Spleen (tissue), 7 donors: Measurements from ENCODE around the gene TERT.

Experiments used
- CTCF ChIP-seq, 11 experiments: fragments of 200-600 bp in 7 of 11; fragments of 450-650 bp in 4 of 11; sonication (generic) in 4 of 11; IDR thresholded peaks in 8 of 11; conservative IDR thresholded peaks in 3 of 11; 1 replicate in 7 of 11; 2 replicates in 4 of 11; pipeline versions ENCODE4 v1.4.0 to v1.8.0; 2016 to 2021; ENCODE audit warnings: antibody characterized with exemption in 11 of 11, inconsistent platforms in 4 of 11, mild to moderate bottlenecking in 1 of 11
- POLR2A ChIP-seq, 3 donors: fragments of 450-650 bp; IDR thresholded peaks; one replicate each; pipeline ENCODE4 v1.5.1; 2017; ENCODE audit warnings: antibody characterized with exemption in 3 of 3, mild to moderate bottlenecking in 1 of 3
- POLR2AphosphoS5 ChIP-seq, 3 donors: sonication (generic); formaldehyde crosslinking; IDR thresholded peaks; one replicate each; pipeline ENCODE4 v1.5.1; 2017; ENCODE audit warnings: antibody characterized with exemption in 3 of 3
- donor health status: DM: no; HTN: no; CAD: no; lungs with moderate emphysema.
- donor health status: DM: no; HTN: no; CAD: no.
- donor health status: DM: no; HTN: no; CAD: no.

GRCh38 chr5:1343315-1343751, 48.5 kb upstream of the TERT start:
- no peak for TF ChIP-seq CTCF (IDR thresholded peaks at IDR 0.05 in 8 of 11, conservative IDR thresholded peaks at IDR 0.05 in 3 of 11)
- TF ChIP-seq POLR2A (IDR thresholded peaks at IDR 0.05): no peak
- TF ChIP-seq POLR2AphosphoS5 (IDR thresholded peaks at IDR 0.05): peak in 1 of 3 donors; percentile 9
